Fibroblast of villous mesenchyme (primary cell): ENCODE results near the gene MDP1. TPM values are rescaled to one million over a fixed set of nuclear protein-coding genes. Genes with fewer than 3 reads are reported as not detected.
"Not testable (repeated sequence)": the region's sequence is repeated elsewhere in the genome, so short reads cannot be mapped to it uniquely, and the experiment has no call there.

Source experiments
- DNase-seq: peaks from one replicate; pipeline ENCODE4 v3.0.0-alpha.2; 2010; ENCODE audit warnings: low read depth
- H3K4me3 ChIP-seq: 2 replicates; pipeline ENCODE4 v1.5.1; 2011; ENCODE audit warnings: low read depth, mild to moderate bottlenecking, low read length
- CTCF ChIP-seq: IDR thresholded peaks from 2 replicates; pipeline ENCODE4 v1.5.1; 2012; ENCODE audit warnings: low read depth, mild to moderate bottlenecking, low read length; ENCODE audit not compliant: insufficient read depth
- total RNA-seq: library from RNA; depleted of rRNA; stranded (reverse); fragments of >200 nt; gene quantifications from 2 replicates; pipeline ENCODE4 v1.2.3, GENCODE V29; 2012

Gene MDP1
- total RNA-seq, 1 donor, result 8.6 TPM

GRCh38 chr14:24226473-24226872, 10.6 kb upstream of the MDP1 start:
- DNase-seq, result no peak
- H3K4me3 ChIP-seq, result no peak overlapping the region
- TF ChIP-seq CTCF, result no peak

- TF ChIP-seq CTCF, result no peak
- no peak overlapping the region for H3K4me3 ChIP-seq
- peak; percentile 70 for DNase-seq
These were observed 8.8 kb upstream of the MDP1 start for GRCh38 chr14:24224618-24225071.

GRCh38 chr14:24222987-24223386, 7.1 kb upstream of the MDP1 start:
- not testable (repeated sequence) for H3K4me3 ChIP-seq, DNase-seq

- no peak for DNase-seq
- no peak for TF ChIP-seq CTCF
- no peak overlapping the region for H3K4me3 ChIP-seq
These were observed 3.7 kb upstream of the MDP1 start for GRCh38 chr14:24219521-24219920.

- TF ChIP-seq CTCF, result no peak
- H3K4me3 ChIP-seq, result no peak overlapping the region
- no peak for DNase-seq
These were observed 3.2 kb upstream of the MDP1 start for GRCh38 chr14:24219080-24219479.

GRCh38 chr14:24216876-24217275, 1.0 kb upstream of the MDP1 start:
- H3K4me3 ChIP-seq, DNase-seq: not testable (repeated sequence)

GRCh38 chr14:24216345-24216699, 456 bp upstream of the MDP1 start:
- no peak for TF ChIP-seq CTCF
- DNase-seq, result no peak
- H3K4me3 ChIP-seq, result peak overlapping the region; percentile 91

GRCh38 chr14:24213866-24214662, 1.8 kb downstream of the MDP1 start:
- H3K4me3 ChIP-seq, result peak overlapping the region; percentile 77
- no peak for DNase-seq
- no peak for TF ChIP-seq CTCF
